Sciatic nerve (tissue), 2 donors: ENCODE data around the gene IRF9. TPM values are rescaled to one million over a fixed set of nuclear protein-coding genes. Genes with fewer than 3 reads are reported as not detected.
A peak's percentile ranks its signal among the peaks of the same experiment; 100 is the strongest.

Source experiments
- ATAC-seq: fragments of 200-7000 bp; cut with Tn5 transposase; one replicate; pipeline ENCODE4 v1.9.1; 2020; ENCODE audit warnings: mild to moderate bottlenecking, moderate library complexity
- DNase-seq: peaks from one replicate; pipeline ENCODE4 v3.0.0-alpha.2; 2020; ENCODE audit warnings: low spot score
- intact Hi-C: fragments of 100-400 bp; cut with DNase I; formaldehyde crosslinking; loops from one replicate; pipeline ENCODE4 v1.14.2; 2022
- microRNA-seq: library from miRNA; unstranded; fragments of <30 nt; microRNA quantifications from one replicate; pipeline ENCODE4 v1.2.0, GENCODE V29; 2020
- total RNA-seq: library from RNA; stranded (reverse); fragmentation: NEBNext Ultra II Directional; extraction: Animal tissue kit (Norgen Biotek cat#: 25700); gene quantifications from one replicate; pipeline ENCODE4 v1.2.1, GENCODE V29; 2021
- donor health status: DM: no; HTN: no; CAD: no.
- donor health status: DM: no; HTN: no; CAD: no.

IRF9 gene
- total RNA-seq, 1 donor from 2014 or later = 107 TPM

- intact Hi-C loops = no loop called here
- DNase-seq = no peak
- ATAC-seq = no peak
Observed at GRCh38 chr14:24204163-24205146, 43.4 kb downstream of the IRF9 start.

GRCh38 chr14:24206260-24207103, 45.4 kb downstream of the IRF9 start:
- no peak for DNase-seq
- intact Hi-C loops = no loop called here
- no peak for ATAC-seq

- ATAC-seq = no peak
- no peak for DNase-seq
- intact Hi-C loops = no loop called here
Observed at GRCh38 chr14:24207104-24207551, 46.1 kb downstream of the IRF9 start.

GRCh38 chr14:24207625-24208024, 46.6 kb downstream of the IRF9 start:
- DNase-seq (no peak), ATAC-seq (no peak)
- intact Hi-C loops = no loop called here

- intact Hi-C loops = no loop called here
- DNase-seq (no peak), ATAC-seq (no peak)
Observed at GRCh38 chr14:24211311-24211710, 50.2 kb downstream of the IRF9 start.

- peak; percentile 95 for DNase-seq
- intact Hi-C loops = no loop called here
Observed at GRCh38 chr14:24212924-24213865, 52.1 kb downstream of the IRF9 start, which contains the start of gene CHMP4A. CHMP4A (minus strand) TSS chr14:24213488; CDS start chr14:24213439, 49 bp downstream.

GRCh38 chr14:24213866-24214662, 53.0 kb downstream of the IRF9 start:
- DNase-seq (no peak), ATAC-seq (no peak)
- intact Hi-C loops = no loop called here

More at GRCh38 chr14:24212924-24213865, 52.1 kb downstream of the IRF9 start, which contains the start of gene CHMP4A:
- peak; percentile 95 for ATAC-seq

GRCh38 chr14:24215495-24216344, 54.7 kb downstream of the IRF9 start, which contains the start of gene MDP1:
MDP1 (minus strand) TSS chr14:24216066; CDS start chr14:24215955, 111 bp downstream.
- peak; percentile 88 for ATAC-seq
- intact Hi-C loops = no loop called here
- DNase-seq = peak; percentile 90

Small RNA genes within 50 kb of the gene (microRNA-seq; reads per million reads assigned to microRNA genes)
- gene MIR7703 = not detected

Other genes with a start within 250 kb of the IRF9 start
- 24.3 TPM for gene DHRS4, start 207.5 kb upstream of the IRF9 start, total RNA-seq
- gene DHRS4L2, start 172.3 kb upstream of the IRF9 start, total RNA-seq = 23.0 TPM
- 0.58 TPM for gene CARMIL3, start 109.3 kb upstream of the IRF9 start, total RNA-seq
- gene CPNE6, start 89.7 kb upstream of the IRF9 start, total RNA-seq = not detected
- gene PCK2, start 67.0 kb upstream of the IRF9 start, total RNA-seq = 11.9 TPM
- 47.6 TPM for gene DCAF11, start 46.5 kb upstream of the IRF9 start, total RNA-seq
- 2.9 TPM for gene NRL, start 46.3 kb upstream of the IRF9 start, total RNA-seq
- 0.76 TPM for gene FITM1, start 30.6 kb upstream of the IRF9 start, total RNA-seq
- gene PSME1, start 25.1 kb upstream of the IRF9 start, total RNA-seq = 116 TPM
- 14.8 TPM for gene EMC9, start 19.7 kb upstream of the IRF9 start, total RNA-seq
- 77.7 TPM for gene PSME2, start 14.7 kb upstream of the IRF9 start, total RNA-seq
- gene RNF31, start 13.8 kb upstream of the IRF9 start, total RNA-seq = 61.5 TPM
- 20.9 TPM for gene REC8, start 10.8 kb downstream of the IRF9 start, total RNA-seq
- gene IPO4, start 27.6 kb downstream of the IRF9 start, total RNA-seq = 17.7 TPM
- 40.8 TPM for gene TM9SF1, start 34.2 kb downstream of the IRF9 start, total RNA-seq
- not detected for gene TSSK4, start 44.4 kb downstream of the IRF9 start, total RNA-seq
- 56.4 TPM for gene CHMP4A, start 52.2 kb downstream of the IRF9 start, total RNA-seq
- gene MDP1, start 54.8 kb downstream of the IRF9 start, total RNA-seq = 13.8 TPM
- 132 TPM for gene NEDD8, start 71.1 kb downstream of the IRF9 start, total RNA-seq
- 52.0 TPM for gene GMPR2, start 71.7 kb downstream of the IRF9 start, total RNA-seq
- 81.1 TPM for gene TINF2, start 81.4 kb downstream of the IRF9 start, total RNA-seq
- 13.2 TPM for gene TGM1, start 101.9 kb downstream of the IRF9 start, total RNA-seq
- 31.9 TPM for gene RABGGTA, start 110.3 kb downstream of the IRF9 start, total RNA-seq
- 27.7 TPM for gene DHRS1, start 138.5 kb downstream of the IRF9 start, total RNA-seq
- 21.4 TPM for gene NOP9, start 138.6 kb downstream of the IRF9 start, total RNA-seq
- 17.3 TPM for gene CIDEB, start 146.7 kb downstream of the IRF9 start, total RNA-seq
- gene LTB4R2, start 148.9 kb downstream of the IRF9 start, total RNA-seq = 5.6 TPM
- gene LTB4R, start 150.2 kb downstream of the IRF9 start, total RNA-seq = 6.7 TPM
- 68.1 TPM for gene ADCY4, start 173.8 kb downstream of the IRF9 start, total RNA-seq
- 8.9 TPM for gene RIPK3, start 178.7 kb downstream of the IRF9 start, total RNA-seq
- 78.9 TPM for gene NFATC4, start 206.9 kb downstream of the IRF9 start, total RNA-seq
- gene NYNRIN, start 237.7 kb downstream of the IRF9 start, total RNA-seq = 20.0 TPM